ENCODE data around the gene PLAAT2.
"Not testable (repeated sequence)": the region's sequence is repeated elsewhere in the genome, so short reads cannot be mapped to it uniquely, and the experiment has no call there.

Gene PLAAT2

DNA sequence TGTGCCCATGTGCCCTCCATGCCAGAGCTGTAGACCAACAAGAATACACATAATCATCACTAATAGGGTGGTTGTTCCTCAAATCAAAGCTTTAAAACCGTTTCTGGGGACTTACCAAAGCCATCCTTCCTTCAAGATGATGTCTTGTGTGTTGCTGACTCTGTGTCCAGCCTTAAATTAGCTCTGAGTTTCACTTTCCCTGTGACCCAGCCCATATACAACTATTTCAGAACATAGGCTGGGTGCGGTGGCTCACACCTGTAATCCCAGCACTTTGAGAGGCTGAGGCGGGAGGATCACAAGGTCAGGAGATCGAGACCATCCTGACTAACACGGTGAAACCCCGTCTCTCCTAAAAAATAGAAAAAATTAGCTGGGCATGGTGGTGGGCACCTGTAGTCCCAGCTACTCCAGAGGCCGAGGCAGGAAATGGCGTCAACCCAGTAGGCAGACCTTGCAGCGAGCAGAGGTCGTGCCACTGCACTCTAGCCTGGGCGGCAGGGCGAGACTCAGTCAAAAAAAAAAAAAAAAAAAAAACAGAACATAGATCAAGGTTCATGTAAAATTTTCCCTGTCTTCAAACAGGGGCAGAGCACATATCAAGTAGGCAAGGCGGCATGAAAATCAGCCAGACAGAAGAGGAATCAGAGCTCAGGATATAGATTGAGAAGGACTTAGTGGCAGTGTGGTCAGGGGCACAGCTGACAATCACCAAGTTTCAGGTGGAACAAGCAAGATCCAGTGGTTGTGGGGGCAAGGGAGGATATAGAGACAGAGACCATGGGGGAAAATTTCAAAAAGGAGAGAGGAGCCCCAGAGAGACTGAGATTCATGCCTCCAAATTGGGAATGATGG, at the start of gene PLAAT2:
PLAAT2 (minus strand) TSS at position 179 of the 855 bp plus-strand sequence; CDS start at position 124, 55 bp downstream.
- DNase-seq = no peak

DNA sequence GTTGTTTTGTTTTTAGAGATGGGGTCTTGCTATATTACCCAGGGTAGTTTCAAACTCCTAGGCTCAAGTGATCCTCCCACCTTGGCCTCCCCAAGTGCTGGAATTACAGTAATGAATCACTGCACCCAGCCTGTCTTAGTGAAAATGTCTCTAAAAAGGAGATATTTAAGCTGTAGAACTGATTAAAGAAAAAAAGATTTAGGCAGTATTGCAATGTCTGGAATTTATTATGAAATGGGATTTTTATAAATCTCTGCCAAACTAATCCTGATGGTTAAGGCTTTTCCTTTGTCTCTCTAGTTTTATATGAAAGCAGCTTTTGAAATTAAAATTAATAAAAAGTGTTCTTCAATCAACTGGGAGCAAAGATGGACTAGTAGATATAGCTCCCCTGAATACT, 49.0 kb upstream of the PLAAT2 start:
- DNase-seq = no peak

- no peak for DNase-seq
Measured at GRCh38 chr11:63611395-63611747, 48.2 kb upstream of the PLAAT2 start.

DNA sequence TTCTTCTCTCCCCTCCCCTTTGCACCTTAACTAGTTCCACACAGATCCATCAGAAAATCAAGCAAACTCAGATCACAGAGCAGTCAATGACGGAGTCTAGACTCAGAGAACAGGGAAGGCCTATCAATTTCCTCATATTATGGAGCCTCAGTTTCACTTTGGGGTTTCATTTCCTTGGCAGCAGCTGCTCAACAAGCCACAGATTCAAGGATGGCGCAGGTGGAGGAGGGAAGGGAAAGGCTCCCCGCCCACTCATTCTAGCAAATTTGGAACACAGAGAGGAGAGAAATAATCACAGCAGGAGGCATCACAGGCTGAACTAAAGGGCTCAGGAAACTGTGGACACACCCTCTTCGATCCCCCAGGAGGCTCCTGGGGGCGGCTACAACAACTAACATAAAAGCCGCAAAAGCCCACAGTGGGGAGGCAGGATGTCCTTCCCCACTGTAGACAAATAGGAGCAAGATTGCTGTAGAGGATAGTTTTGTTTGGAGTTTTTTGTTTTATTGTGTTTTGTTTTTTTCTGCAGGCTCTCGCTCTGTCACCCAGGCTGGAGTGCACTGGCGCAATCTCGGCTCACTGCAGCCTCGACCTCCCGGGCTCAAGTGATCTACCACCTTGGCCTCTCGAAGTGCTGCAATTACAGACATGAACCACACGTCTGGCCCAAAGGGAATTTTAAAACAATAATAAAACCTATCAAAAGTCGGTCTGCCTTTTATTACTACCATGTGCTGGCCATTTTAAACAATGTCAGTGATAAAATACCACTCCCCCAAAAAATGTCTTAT, 47.6 kb upstream of the PLAAT2 start:
- DNase-seq = no peak

- DNase-seq = no peak
Measured at GRCh38 chr11:63609971-63610580, 46.9 kb upstream of the PLAAT2 start.

DNA sequence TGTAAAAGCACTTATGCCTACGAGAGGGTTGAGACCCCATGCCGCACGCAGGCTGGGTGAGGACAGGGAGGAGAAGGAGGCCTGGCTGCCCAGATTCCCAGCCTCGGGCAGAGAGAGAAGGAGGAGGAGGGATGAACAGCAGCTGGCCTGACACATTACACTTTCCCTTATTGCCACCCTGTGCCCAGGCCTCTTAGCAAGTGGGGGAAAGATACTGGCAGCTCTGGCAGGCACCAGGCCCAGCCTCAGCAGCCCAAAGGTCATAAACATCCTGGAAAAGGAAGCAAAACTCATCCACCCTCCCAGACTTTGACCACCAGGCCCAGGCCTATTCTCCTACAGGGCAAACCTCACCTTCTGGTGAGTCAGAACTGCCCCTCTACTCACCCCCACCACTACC, 46.4 kb upstream of the PLAAT2 start:
- no peak for DNase-seq

- no peak for DNase-seq
Measured at GRCh38 chr11:63608353-63609345, 45.5 kb upstream of the PLAAT2 start.

GRCh38 chr11:63603180-63603518, 40.0 kb upstream of the PLAAT2 start:
- no peak for DNase-seq

- not testable (repeated sequence) for DNase-seq
Measured at GRCh38 chr11:63602290-63603179, 39.4 kb upstream of the PLAAT2 start.

DNA sequence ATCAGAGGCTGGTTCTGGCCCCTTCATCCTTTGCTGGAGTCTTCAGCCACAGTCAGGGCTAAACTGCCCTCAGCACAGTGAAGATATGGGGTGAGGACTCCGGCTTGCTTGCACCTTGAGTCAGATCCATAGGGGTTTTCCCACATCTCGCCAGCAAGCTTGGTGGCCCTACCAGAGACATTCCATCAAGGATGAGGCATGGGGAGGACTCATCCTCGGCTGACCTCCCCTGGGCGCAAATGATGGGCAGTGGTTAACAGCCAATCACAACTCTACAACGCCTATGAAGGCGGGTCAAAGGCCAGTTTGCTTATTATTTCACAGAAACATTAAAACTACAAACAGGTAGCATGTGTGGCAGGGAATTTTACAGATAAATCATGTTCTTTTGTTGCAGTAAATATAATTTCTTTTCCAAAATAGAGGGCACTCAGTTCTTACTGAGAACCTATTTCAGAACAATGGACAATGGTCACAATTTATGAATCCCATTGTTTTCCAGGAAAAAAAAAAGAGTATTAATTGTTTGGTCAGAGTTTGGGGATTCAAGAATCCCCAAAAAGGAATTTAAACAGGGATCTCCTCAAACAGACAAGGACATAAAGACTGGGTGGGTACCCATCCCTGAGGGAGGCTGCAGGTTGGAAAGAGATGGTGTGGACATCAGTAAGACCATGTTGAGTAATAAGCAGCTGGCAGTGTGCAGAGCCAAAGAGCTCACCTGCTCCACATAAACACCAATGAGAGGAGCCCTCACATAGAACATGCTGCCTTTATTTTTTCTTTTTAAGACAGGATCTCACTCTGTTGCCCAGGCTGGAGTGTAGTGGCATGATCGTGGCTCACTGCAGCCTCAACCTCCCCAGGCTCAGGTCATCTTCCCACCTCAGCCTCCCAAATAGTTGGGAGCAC, 36.3 kb upstream of the PLAAT2 start:
- no peak for DNase-seq

DNA sequence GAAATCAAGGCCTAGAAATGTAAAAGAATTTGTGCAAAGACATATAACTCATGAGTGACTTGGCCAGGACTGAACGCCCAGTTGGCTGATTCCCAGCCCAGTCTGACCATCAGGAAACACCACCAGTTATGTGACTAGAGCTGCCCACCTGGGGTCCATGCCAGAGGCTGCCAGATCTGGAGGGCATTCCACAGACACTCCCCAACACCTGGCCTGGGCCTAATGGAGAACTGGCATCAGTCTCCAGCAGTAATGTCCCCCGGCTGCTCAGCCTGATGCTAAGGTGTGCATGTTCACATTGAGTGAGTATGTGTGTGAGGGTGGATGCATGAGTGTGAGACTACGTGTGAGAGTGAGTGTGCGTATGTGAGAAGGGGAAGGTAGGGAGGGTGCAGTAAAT, 35.4 kb upstream of the PLAAT2 start:
- no peak for DNase-seq

- no peak for DNase-seq
Measured at GRCh38 chr11:63595296-63595695, 32.1 kb upstream of the PLAAT2 start.

DNA sequence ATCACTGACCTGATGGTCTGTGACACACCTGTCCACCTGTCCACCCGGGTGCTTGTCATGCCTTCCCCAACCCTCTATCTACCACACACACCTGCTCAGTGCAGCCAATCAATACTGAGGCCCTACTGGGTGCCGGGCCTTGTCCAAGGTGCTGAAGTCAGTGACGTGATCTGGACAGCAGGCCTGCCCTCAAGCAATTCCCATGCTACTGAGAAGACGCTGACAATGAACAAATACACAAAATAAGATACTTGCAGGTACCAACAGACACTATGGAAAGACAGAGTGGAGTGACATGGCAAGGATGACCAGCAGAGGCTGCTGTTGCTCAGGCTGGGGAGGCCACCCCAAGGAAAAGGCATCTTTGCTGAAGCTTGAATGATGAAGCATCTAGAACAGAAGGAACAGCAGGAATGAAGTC, 29.8 kb upstream of the PLAAT2 start:
- no peak for DNase-seq

- no peak for DNase-seq
Measured at GRCh38 chr11:63590024-63590788, 27.0 kb upstream of the PLAAT2 start.

- no peak for DNase-seq
Measured at GRCh38 chr11:63589000-63589399, 25.8 kb upstream of the PLAAT2 start.

GRCh38 chr11:63586451-63587166, 23.4 kb upstream of the PLAAT2 start:
- DNase-seq = no peak

GRCh38 chr11:63583357-63583677, 20.1 kb upstream of the PLAAT2 start:
- DNase-seq = no peak

DNA sequence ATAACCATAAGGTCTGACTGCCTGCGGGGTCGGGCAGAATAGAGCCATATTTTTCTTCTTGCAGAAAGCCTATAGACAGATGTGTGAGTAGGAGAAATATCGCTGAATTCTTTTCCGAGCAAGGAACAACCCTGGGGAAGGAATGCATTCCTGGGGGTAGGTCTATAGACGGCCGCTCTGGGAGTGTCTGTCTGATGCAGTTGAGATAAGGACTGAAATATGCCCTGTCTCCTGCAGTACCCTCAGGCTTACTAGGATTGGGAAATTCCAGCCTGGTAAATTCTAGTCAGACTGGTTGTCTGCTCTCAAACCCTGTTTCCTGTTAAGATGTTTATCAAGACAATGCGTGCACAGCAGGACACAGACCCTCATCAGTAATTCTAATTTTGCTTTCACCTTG, 18.0 kb upstream of the PLAAT2 start:
- DNase-seq = not testable (repeated sequence)

DNA sequence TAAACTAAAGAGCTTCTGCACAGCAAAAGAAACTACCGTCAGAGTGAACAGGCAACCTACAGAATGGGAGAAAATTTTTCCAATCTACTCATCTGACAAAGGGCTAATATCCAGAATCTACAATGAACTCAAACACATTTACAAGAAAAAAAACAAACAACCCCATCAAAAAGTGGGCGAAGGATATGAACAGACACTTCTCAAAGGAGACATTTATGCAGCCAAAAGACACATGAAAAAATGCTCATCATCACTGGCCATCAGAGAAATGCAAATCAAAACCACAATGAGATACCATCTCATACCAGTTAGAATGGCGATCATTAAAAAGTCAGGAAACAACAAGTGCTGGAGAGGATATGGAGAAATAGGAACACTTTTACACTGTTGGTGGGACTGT, 15.7 kb upstream of the PLAAT2 start:
- DNase-seq = not testable (repeated sequence)

All from cerebellar nuclear complex (tissue), 1 donor.